Endothelial cell of umbilical vein (primary cell): ENCODE results near the gene MYOCD.

Experiments used
- CTCF ChIP-seq, 2 donors: IDR thresholded peaks; 1 replicate in 1 of 2; 2 replicates in 1 of 2; pipeline ENCODE4 v1.5.1; 2011; ENCODE audit warnings: low read length in 2 of 2, mild to moderate bottlenecking in 2 of 2, moderate library complexity in 2 of 2, control low read depth in 1 of 2, inconsistent platforms in 1 of 2, low read depth in 1 of 2; ENCODE audit not compliant: insufficient read depth in 1 of 2; ENCODE audit errors: extremely low read depth in 1 of 2
- EZH2 ChIP-seq: IDR thresholded peaks from 2 replicates; pipeline ENCODE4 v1.6.1; 2012; ENCODE audit warnings: borderline replicate concordance, low read depth, mild to moderate bottlenecking, moderate library complexity, low read length, inconsistent platforms; ENCODE audit not compliant: severe bottlenecking
- POLR2A ChIP-seq: IDR thresholded peaks from 2 replicates; pipeline ENCODE4 v1.6.1; 2012; ENCODE audit warnings: low read depth, mild to moderate bottlenecking, control low read depth, low read length
- POLR2AphosphoS5 ChIP-seq: IDR thresholded peaks from 2 replicates; pipeline ENCODE4 v1.6.1; 2012; ENCODE audit warnings: low read depth, mild to moderate bottlenecking, control low read depth, low read length, moderate library complexity; ENCODE audit not compliant: insufficient read depth

GRCh38 chr17:12789075-12789480 lies 123.4 kb downstream of the MYOCD start:
- no peak for TF ChIP-seq EZH2
- no peak for TF ChIP-seq CTCF (IDR thresholded peaks at IDR 0.05; ENCODE audit: extremely low read depth in 1 of 2, insufficient read depth in 1 of 2, low read depth in 1 of 2, low read length in 2 of 2)
- no peak for TF ChIP-seq POLR2A
- TF ChIP-seq POLR2AphosphoS5, result no peak
